SK-N-MC (cell line): ENCODE measurements around the gene CLTCL1.

Experiments
- DNase-seq: peaks from one replicate; pipeline ENCODE4 v3.0.0-alpha.2; 2011; ENCODE audit warnings: low read depth, low spot score
- H3K27ac ChIP-seq: fragments of 200-600 bp; sonication (generic); 2 replicates; pipeline ENCODE4 v1.5.1; 2016; ENCODE audit warnings: mixed run types
- H3K36me3 ChIP-seq: fragments of 200-600 bp; sonication (generic); 2 replicates; pipeline ENCODE4 v1.6.1; 2017; ENCODE audit warnings: antibody characterized with exemption, low read length, mixed read lengths; ENCODE audit not compliant: insufficient read depth
- H3K4me3 ChIP-seq: fragments of 200-600 bp; sonication (generic); 2 replicates; pipeline ENCODE4 v1.5.1; 2016
- H3K9ac ChIP-seq: fragments of 200-600 bp; sonication (generic); 2 replicates; pipeline ENCODE4 v1.8.0; 2017; ENCODE audit warnings: mixed run types, mixed read lengths; ENCODE audit not compliant: insufficient read length
- H3K9me3 ChIP-seq: fragments of 200-600 bp; sonication (generic); 2 replicates; pipeline ENCODE4 v1.6.1; 2017; ENCODE audit warnings: low read depth, mild to moderate bottlenecking, antibody characterized with exemption, low read length, moderate library complexity, mixed read lengths
- EZH2 ChIP-seq: fragments of 200-600 bp; sonication (generic); IDR thresholded peaks from one replicate; pipeline ENCODE4 v1.6.1; 2017; ENCODE audit warnings: antibody characterized with exemption
- FOXP2 ChIP-seq: optimal IDR thresholded peaks from 2 replicates; pipeline ENCODE3; 2011; ENCODE audit warnings: mild to moderate bottlenecking, moderate library complexity; ENCODE audit not compliant: insufficient read depth; ENCODE audit errors: extremely low read length, control extremely low read depth
- POLR2AphosphoS5 ChIP-seq: IDR thresholded peaks from 2 replicates; pipeline ENCODE4 v1.6.1; 2012; ENCODE audit warnings: mild to moderate bottlenecking, low read depth, low read length, borderline replicate concordance

Gene CLTCL1

GRCh38 chr22:19130959-19131684 lies 160.4 kb downstream of the CLTCL1 start, which contains the start of gene TSSK2:
Gene TSSK2 (plus strand): TSS chr22:19131308. CDS start chr22:19131400, 92 bp downstream.
- no peak for TF ChIP-seq FOXP2
- no peak for TF ChIP-seq POLR2AphosphoS5
- TF ChIP-seq EZH2 = no peak
- Histone ChIP-seq H3K4me3 (no peak within 1 kb of the TSS), H3K9ac (no peak within 1 kb of the TSS), H3K36me3 (peaks cover 8% of the 10 kb centered on the region; the same call in 1 of the 2 replicates), H3K27ac (no peak within 1 kb of the TSS), H3K9me3 (no peaks in the 10 kb centered on the region)
- no peak for DNase-seq

- H3K9ac ChIP-seq = no peak overlapping the region
- DNase-seq = no peak
- no peaks in the 10 kb centered on the region for H3K9me3 ChIP-seq
- H3K4me3 ChIP-seq = no peak overlapping the region
- H3K36me3 ChIP-seq = peaks cover 8% of the 10 kb centered on the region; the same call in 1 of the 2 replicates
- H3K27ac ChIP-seq = no peak overlapping the region
- TF ChIP-seq FOXP2 = no peak
- TF ChIP-seq POLR2AphosphoS5 = no peak
- TF ChIP-seq EZH2 = no peak
These were observed 161.6 kb downstream of the CLTCL1 start for GRCh38 chr22:19129871-19130270.
